Mucosa of descending colon (tissue), 3 donors: ENCODE measurements around the gene PRR15L. TPM values are rescaled to one million over a fixed set of nuclear protein-coding genes. Genes with fewer than 3 reads are reported as not detected.

Experiments
- ATAC-seq: fragments of 200-7000 bp; cut with Tn5 transposase; one replicate; pipeline ENCODE4 v1.9.1; 2020; ENCODE audit warnings: mild to moderate bottlenecking, moderate library complexity
- DNase-seq, 3 donors: peaks; one replicate each; pipeline ENCODE4 v3.0.0-alpha.2; 2020
- H3K36me3 ChIP-seq: fragments of 200-600 bp; one replicate; pipeline ENCODE4 v1.8.0; 2021; ENCODE audit warnings: low read depth, mild to moderate bottlenecking
- H3K4me1 ChIP-seq: fragments of 200-600 bp; one replicate; pipeline ENCODE4 v1.8.0; 2021; ENCODE audit warnings: low read depth, mild to moderate bottlenecking
- H3K4me3 ChIP-seq: fragments of 200-600 bp; one replicate; pipeline ENCODE4 v1.8.0; 2021; ENCODE audit warnings: mild to moderate bottlenecking
- H3K9me3 ChIP-seq: fragments of 200-600 bp; one replicate; pipeline ENCODE4 v1.8.0; 2021; ENCODE audit warnings: mild to moderate bottlenecking
- intact Hi-C, 2 donors: fragments of 100-400 bp; cut with DNase I in 1 of 2; cut with micrococcal nuclease in 1 of 2; formaldehyde crosslinking; loops; one replicate each; pipeline versions ENCODE4 v1.11.0 to v1.11.1; 2022; cut with DNase I, micrococcal nuclease
- total RNA-seq, 3 donors: library from RNA; stranded (reverse); fragmentation: NEBNext Ultra II Directional in 2 of 3; extraction: Animal tissue kit (Norgen Biotek cat#: 25700) in 2 of 3; gene quantifications; one replicate each; pipeline versions ENCODE4 v1.2.1 to v1.2.4, GENCODE V29; 2021 to 2023
- TF ChIP-seq, protein P1 (sequence below): fragments of 200-600 bp; IDR thresholded peaks from one replicate; pipeline ENCODE4 v1.8.0; 2022; ENCODE audit warnings: antibody characterized with exemption, mild to moderate bottlenecking
- donor health status: DM: no; HTN: no; CAD: no; lungs with moderate emphysema.
- donor health status: DM: no; HTN: no; CAD: no.
- donor health status: DM: no; HTN: yes; CAD: no.

PRR15L gene
- total RNA-seq, 3 donors from 2014 or later = 101 to 347 (median 243) TPM

DNA sequence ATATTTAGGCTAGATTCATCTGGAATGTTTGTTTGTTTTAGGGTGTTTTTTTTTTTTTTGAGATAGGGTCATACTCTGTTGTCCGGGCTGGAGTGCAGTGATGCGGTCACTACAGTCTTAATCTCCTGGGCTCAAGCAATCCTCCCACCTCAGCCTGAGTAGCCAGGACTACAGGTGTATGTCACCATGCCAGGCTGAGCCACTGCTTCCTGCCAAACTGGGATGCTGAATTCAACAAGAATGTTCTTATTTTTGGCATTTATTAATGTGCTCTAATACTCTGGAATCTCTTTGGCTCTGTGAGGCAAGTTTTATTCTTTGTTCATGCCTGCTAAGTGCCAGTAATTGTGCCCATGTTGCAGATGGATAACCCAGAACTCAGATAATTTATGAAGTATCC, 40.1 kb downstream of the PRR15L start:
- ATAC-seq (no peak), DNase-seq (no peak)
- H3K9me3 ChIP-seq = no peaks in the 10 kb centered on the region
- H3K36me3 ChIP-seq = no peaks in the 10 kb centered on the region
- intact Hi-C loops = no loop called here
- H3K4me1 ChIP-seq = no peaks in the 10 kb centered on the region
- TF ChIP-seq, protein P1, sequence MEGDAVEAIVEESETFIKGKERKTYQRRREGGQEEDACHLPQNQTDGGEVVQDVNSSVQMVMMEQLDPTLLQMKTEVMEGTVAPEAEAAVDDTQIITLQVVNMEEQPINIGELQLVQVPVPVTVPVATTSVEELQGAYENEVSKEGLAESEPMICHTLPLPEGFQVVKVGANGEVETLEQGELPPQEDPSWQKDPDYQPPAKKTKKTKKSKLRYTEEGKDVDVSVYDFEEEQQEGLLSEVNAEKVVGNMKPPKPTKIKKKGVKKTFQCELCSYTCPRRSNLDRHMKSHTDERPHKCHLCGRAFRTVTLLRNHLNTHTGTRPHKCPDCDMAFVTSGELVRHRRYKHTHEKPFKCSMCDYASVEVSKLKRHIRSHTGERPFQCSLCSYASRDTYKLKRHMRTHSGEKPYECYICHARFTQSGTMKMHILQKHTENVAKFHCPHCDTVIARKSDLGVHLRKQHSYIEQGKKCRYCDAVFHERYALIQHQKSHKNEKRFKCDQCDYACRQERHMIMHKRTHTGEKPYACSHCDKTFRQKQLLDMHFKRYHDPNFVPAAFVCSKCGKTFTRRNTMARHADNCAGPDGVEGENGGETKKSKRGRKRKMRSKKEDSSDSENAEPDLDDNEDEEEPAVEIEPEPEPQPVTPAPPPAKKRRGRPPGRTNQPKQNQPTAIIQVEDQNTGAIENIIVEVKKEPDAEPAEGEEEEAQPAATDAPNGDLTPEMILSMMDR = no peak
- H3K4me3 ChIP-seq = no peak overlapping the region

DNA sequence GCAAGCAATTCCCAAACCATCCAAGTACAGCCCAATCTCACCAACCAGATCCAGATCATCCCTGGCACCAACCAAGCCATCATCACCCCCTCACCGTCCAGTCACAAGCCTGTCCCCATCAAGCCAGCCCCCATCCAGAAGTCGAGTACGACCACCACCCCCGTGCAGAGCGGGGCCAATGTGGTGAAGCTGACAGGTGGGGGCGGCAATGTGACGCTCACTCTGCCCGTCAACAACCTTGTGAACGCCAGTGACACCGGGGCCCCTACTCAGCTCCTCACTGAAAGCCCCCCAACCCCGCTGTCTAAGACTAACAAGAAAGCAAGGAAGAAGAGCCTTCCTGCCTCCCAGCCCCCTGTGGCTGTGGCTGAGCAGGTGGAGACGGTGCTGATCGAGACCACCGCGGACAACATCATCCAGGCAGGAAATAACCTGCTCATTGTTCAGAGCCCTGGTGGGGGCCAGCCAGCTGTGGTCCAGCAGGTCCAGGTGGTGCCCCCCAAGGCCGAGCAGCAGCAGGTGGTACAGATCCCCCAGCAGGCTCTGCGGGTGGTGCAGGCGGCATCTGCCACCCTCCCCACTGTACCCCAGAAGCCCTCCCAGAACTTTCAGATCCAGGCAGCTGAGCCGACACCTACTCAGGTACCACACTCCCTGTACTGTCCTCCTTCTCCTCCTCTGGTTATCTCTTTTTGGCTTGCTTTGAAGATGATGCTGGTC, 41.0 kb downstream of the PRR15L start:
- intact Hi-C loops = no loop called here
- Histone ChIP-seq H3K4me3 (no peak overlapping the region), H3K36me3 (no peaks in the 10 kb centered on the region), H3K9me3 (no peaks in the 10 kb centered on the region), H3K4me1 (no peaks in the 10 kb centered on the region)
- no peak for ATAC-seq
- TF ChIP-seq, protein P1 = no peak
- no peak for DNase-seq

DNA sequence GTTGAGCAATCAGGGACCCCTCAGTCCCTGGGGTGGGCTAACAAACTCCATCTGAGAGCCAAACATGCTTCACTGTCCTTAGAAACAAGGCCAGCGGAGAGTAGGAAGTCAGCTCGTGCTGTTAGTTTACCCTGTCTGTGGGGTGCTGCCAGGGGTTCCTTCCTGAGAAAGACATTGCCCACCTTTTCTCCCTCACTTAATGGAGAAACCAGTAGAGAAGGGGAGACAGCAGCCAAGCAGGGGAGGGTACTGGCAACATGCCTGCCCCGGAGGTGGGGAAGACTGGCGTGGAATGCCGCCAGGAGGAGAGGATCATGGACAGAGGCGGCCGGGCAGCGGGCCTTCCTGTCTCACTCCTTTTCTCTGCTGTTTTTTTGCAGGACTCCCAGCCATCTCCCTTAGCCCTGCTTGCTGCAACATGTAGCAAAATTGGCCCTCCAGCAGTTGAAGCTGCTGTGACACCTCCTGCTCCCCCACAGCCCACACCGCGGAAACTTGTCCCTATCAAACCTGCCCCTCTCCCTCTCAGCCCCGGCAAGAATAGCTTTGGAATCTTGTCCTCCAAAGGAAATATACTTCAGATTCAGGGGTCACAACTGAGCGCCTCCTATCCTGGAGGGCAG, 41.8 kb downstream of the PRR15L start:
- TF ChIP-seq, protein P1 = no peak
- H3K4me3 ChIP-seq = no peak overlapping the region
- intact Hi-C loops = no loop called here
- no peaks in the 10 kb centered on the region for H3K36me3 ChIP-seq
- ATAC-seq = no peak
- H3K4me1 ChIP-seq = no peaks in the 10 kb centered on the region
- H3K9me3 ChIP-seq = no peaks in the 10 kb centered on the region
- DNase-seq = no peak

DNA sequence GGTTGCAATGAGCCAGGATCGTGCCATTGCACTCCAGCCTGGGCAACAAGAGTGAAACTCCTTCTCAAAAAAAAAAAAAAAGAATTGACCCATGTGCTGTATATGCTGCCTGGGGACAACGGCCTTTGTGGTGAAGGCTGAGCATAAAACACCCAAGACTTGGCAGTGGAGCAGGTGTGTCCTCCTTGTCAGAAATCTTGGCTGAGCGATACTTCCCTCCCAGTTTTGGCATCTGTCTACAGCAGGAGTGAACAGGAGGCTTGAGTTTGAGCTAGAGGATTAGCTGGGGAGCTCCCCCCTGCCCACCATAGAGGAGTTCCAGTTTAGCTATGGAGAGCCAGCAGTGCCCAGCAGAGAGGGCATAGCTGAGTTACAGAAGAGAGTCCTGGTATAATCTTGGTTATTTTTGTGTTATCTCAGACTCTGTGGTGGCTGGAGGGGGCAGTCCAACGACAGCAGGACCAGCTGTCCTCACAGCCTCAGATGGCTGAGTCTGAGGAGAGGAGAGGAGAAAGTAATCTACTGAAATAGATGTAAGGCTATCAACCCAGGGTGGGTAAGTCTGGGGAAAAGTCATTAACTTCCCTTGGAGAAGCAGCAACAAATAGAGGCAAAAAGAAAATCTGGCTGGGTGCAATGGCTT, 43.3 kb downstream of the PRR15L start:
- ATAC-seq (no peak), DNase-seq (no peak)
- H3K9me3 ChIP-seq = no peaks in the 10 kb centered on the region
- intact Hi-C loops = no loop called here
- TF ChIP-seq, protein P1 = no peak
- H3K4me3 ChIP-seq = no peak overlapping the region
- no peaks in the 10 kb centered on the region for H3K36me3 ChIP-seq
- H3K4me1 ChIP-seq = no peaks in the 10 kb centered on the region

DNA sequence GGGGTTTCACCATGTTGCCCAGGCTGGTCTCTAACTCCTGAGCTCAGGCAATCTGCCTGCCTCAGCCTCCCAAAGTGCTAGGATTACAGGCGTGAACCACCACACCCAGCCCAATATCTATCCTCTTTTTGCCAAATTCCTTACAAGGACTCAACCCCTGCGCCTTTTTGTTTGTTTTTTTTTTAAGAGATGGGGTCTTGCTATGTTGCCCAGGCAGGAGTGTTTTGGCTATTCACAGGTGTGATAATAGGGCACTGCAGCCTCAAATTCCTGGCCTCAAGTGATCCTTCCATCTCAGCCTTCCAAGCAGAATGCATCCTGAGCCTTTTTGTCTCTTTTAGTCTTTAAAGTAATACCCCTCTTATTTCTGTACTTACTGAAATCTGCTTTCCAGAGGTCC, 44.6 kb downstream of the PRR15L start:
- TF ChIP-seq, protein P1 = no peak
- Histone ChIP-seq H3K36me3 (no peaks in the 10 kb centered on the region), H3K4me1 (no peaks in the 10 kb centered on the region), H3K4me3 (no peak overlapping the region), H3K9me3 (no peaks in the 10 kb centered on the region)
- intact Hi-C loops = no loop called here
- ATAC-seq = no peak
- DNase-seq = no peak
